Activated T-helper 2 cell treated with anti-CD3 and anti-CD28 coated beads, Interferon-gamma antibody, Interleukin-2, Interleukin-4, amounts not matched to agents 10 μg/mL and 5 μg/mL and 100 μg/mL, durations not matched to agents 14 hours and 24 hours and 36 hours (primary cell): ENCODE measurements around the gene HIF1A. TPM values are rescaled to one million over a fixed set of nuclear protein-coding genes. Genes with fewer than 3 reads are reported as not detected.

Experiments used
- DNase-seq: peaks from one replicate; pipeline ENCODE4 v3.0.0; 2021; ENCODE audit warnings: low spot score
- H3K27ac Mint-ChIP-seq: one replicate; pipeline ENCODE4 v1.8.0; 2021; ENCODE audit warnings: mixed read lengths
- H3K27me3 Mint-ChIP-seq: one replicate; pipeline ENCODE4 v1.8.0; 2021; ENCODE audit warnings: low read depth, mixed read lengths
- H3K36me3 Mint-ChIP-seq: one replicate; pipeline ENCODE4 v1.8.0; 2021; ENCODE audit warnings: low read depth, mixed read lengths
- H3K4me1 Mint-ChIP-seq: one replicate; pipeline ENCODE4 v1.8.0; 2021; ENCODE audit warnings: low read depth, mixed read lengths
- H3K4me3 Mint-ChIP-seq: one replicate; pipeline ENCODE4 v1.8.0; 2021; ENCODE audit warnings: low read depth, mild to moderate bottlenecking, moderate library complexity, mixed read lengths
- H3K9me3 Mint-ChIP-seq: one replicate; pipeline ENCODE4 v1.8.0; 2021; ENCODE audit warnings: mixed read lengths
- intact Hi-C: fragments of 100-400 bp; cut with micrococcal nuclease; formaldehyde crosslinking; loops from one replicate; pipeline ENCODE4 v1.15.1; 2023
- total RNA-seq: library from RNA; stranded (reverse); gene quantifications from 2 replicates; pipeline ENCODE4 v1.2.3, GENCODE V29; 2022

Gene HIF1A
- total RNA-seq, 1 donor from 2014 or later: 131 TPM

- peak overlapping the region; percentile 52 for H3K4me3 Mint-ChIP-seq
- peak overlapping the region; percentile 81 for H3K27ac Mint-ChIP-seq
- intact Hi-C loops: loop anchor here (2.0 kb wide), 2 partner anchors 15 to 29 kb away; no protein-coding TSS in a partner anchor
- peaks cover 57% of the 10 kb centered on the region for H3K4me1 Mint-ChIP-seq
- no peaks in the 10 kb centered on the region for H3K9me3 Mint-ChIP-seq
- H3K27me3 Mint-ChIP-seq: no peaks in the 10 kb centered on the region
- H3K36me3 Mint-ChIP-seq: peaks cover 43% of the 10 kb centered on the region
- no peak for DNase-seq
Measured at GRCh38 chr14:61719344-61720293, 24.3 kb downstream of the HIF1A start.

- H3K4me3 Mint-ChIP-seq: peak overlapping the region; percentile 52
- H3K9me3 Mint-ChIP-seq: no peaks in the 10 kb centered on the region
- intact Hi-C loops: no loop called here
- DNase-seq: no peak
- peaks cover 62% of the 10 kb centered on the region for H3K4me1 Mint-ChIP-seq
- no peaks in the 10 kb centered on the region for H3K27me3 Mint-ChIP-seq
- peaks cover 49% of the 10 kb centered on the region for H3K36me3 Mint-ChIP-seq
- peak overlapping the region; percentile 81 for H3K27ac Mint-ChIP-seq
Measured at GRCh38 chr14:61720294-61720661, 25.0 kb downstream of the HIF1A start.

- Mint-ChIP-seq H3K4me1 (peaks cover 60% of the 10 kb centered on the region), H3K27me3 (no peaks in the 10 kb centered on the region), H3K4me3 (peak overlapping the region; percentile 38), H3K36me3 (peaks cover 53% of the 10 kb centered on the region), H3K27ac (peak overlapping the region; percentile 64), H3K9me3 (no peaks in the 10 kb centered on the region)
- intact Hi-C loops: no loop called here
- DNase-seq: no peak
Measured at GRCh38 chr14:61720741-61721140, 25.4 kb downstream of the HIF1A start.

- no peaks in the 10 kb centered on the region for H3K9me3 Mint-ChIP-seq
Measured at GRCh38 chr14:61724133-61724532, 28.8 kb downstream of the HIF1A start.

GRCh38 chr14:61726778-61727658 is 31.7 kb downstream of the HIF1A start:
- H3K9me3 Mint-ChIP-seq: no peaks in the 10 kb centered on the region
- intact Hi-C loops: loop anchor here (2.0 kb wide), 1 partner anchor 28 kb away; no protein-coding TSS in a partner anchor
- no peak overlapping the region for H3K4me3 Mint-ChIP-seq
- H3K27ac Mint-ChIP-seq: peak overlapping the region; percentile 61
- peaks cover 87% of the 10 kb centered on the region for H3K36me3 Mint-ChIP-seq
- H3K27me3 Mint-ChIP-seq: no peaks in the 10 kb centered on the region
- H3K4me1 Mint-ChIP-seq: peaks cover 62% of the 10 kb centered on the region
- no peak for DNase-seq

More at GRCh38 chr14:61724133-61724532, 28.8 kb downstream of the HIF1A start:
- H3K4me1 Mint-ChIP-seq: peaks cover 62% of the 10 kb centered on the region
- intact Hi-C loops: no loop called here
- no peak overlapping the region for H3K4me3 Mint-ChIP-seq
- no peak for DNase-seq
- H3K27me3 Mint-ChIP-seq: no peaks in the 10 kb centered on the region
- peak overlapping the region; percentile 26 for H3K27ac Mint-ChIP-seq
- H3K36me3 Mint-ChIP-seq: peaks cover 83% of the 10 kb centered on the region

GRCh38 chr14:61730756-61731373 is 35.6 kb downstream of the HIF1A start:
- H3K27ac Mint-ChIP-seq: peak overlapping the region; percentile 24
- no peak for DNase-seq
- H3K4me1 Mint-ChIP-seq: peaks cover 58% of the 10 kb centered on the region
- H3K4me3 Mint-ChIP-seq: no peak overlapping the region
- intact Hi-C loops: loop anchor here (2.0 to 5.0 kb wide), 2 partner anchors 18 to 254 kb away; no protein-coding TSS in a partner anchor
- H3K9me3 Mint-ChIP-seq: no peaks in the 10 kb centered on the region
- no peaks in the 10 kb centered on the region for H3K27me3 Mint-ChIP-seq
- H3K36me3 Mint-ChIP-seq: peaks cover 90% of the 10 kb centered on the region

- Mint-ChIP-seq H3K27ac (no peak overlapping the region), H3K4me3 (no peak overlapping the region), H3K36me3 (peaks cover 88% of the 10 kb centered on the region), H3K4me1 (peaks cover 41% of the 10 kb centered on the region), H3K9me3 (no peaks in the 10 kb centered on the region), H3K27me3 (no peaks in the 10 kb centered on the region)
- no peak for DNase-seq
- intact Hi-C loops: loop anchor here (5.0 kb wide), 1 partner anchor 257 kb away; no protein-coding TSS in a partner anchor
Measured at GRCh38 chr14:61733972-61734371, 38.7 kb downstream of the HIF1A start.

GRCh38 chr14:61736751-61737150 is 41.4 kb downstream of the HIF1A start:
- intact Hi-C loops: no loop called here
- H3K36me3 Mint-ChIP-seq: peaks cover 81% of the 10 kb centered on the region
- H3K27me3 Mint-ChIP-seq: no peaks in the 10 kb centered on the region
- H3K4me3 Mint-ChIP-seq: no peak overlapping the region
- no peaks in the 10 kb centered on the region for H3K9me3 Mint-ChIP-seq
- DNase-seq: no peak
- H3K27ac Mint-ChIP-seq: peak overlapping the region; percentile 80
- peaks cover 25% of the 10 kb centered on the region for H3K4me1 Mint-ChIP-seq

- DNase-seq: no peak
- Mint-ChIP-seq H3K27me3 (no peaks in the 10 kb centered on the region), H3K4me1 (peaks cover 24% of the 10 kb centered on the region), H3K9me3 (no peaks in the 10 kb centered on the region), H3K4me3 (no peak overlapping the region), H3K27ac (no peak overlapping the region), H3K36me3 (peaks cover 81% of the 10 kb centered on the region)
- intact Hi-C loops: no loop called here
Measured at GRCh38 chr14:61737915-61738314, 42.6 kb downstream of the HIF1A start.

- Mint-ChIP-seq H3K27ac (no peak overlapping the region), H3K36me3 (peaks cover 82% of the 10 kb centered on the region), H3K9me3 (no peaks in the 10 kb centered on the region), H3K4me1 (peaks cover 24% of the 10 kb centered on the region), H3K27me3 (no peaks in the 10 kb centered on the region), H3K4me3 (no peak overlapping the region)
- no peak for DNase-seq
- intact Hi-C loops: loop anchor here (1.0 kb wide), 1 partner anchor 10 kb away; no protein-coding TSS in a partner anchor
Measured at GRCh38 chr14:61739133-61739532, 43.8 kb downstream of the HIF1A start.

- Mint-ChIP-seq H3K36me3 (peaks cover 81% of the 10 kb centered on the region), H3K27me3 (no peaks in the 10 kb centered on the region), H3K4me3 (no peak overlapping the region), H3K27ac (no peak overlapping the region), H3K9me3 (no peaks in the 10 kb centered on the region), H3K4me1 (peaks cover 22% of the 10 kb centered on the region)
- no peak for DNase-seq
- intact Hi-C loops: no loop called here
Measured at GRCh38 chr14:61742371-61742770, 47.1 kb downstream of the HIF1A start.

GRCh38 chr14:61744238-61744637 is 48.9 kb downstream of the HIF1A start:
- no peaks in the 10 kb centered on the region for H3K27me3 Mint-ChIP-seq
- H3K4me1 Mint-ChIP-seq: peaks cover 28% of the 10 kb centered on the region
- H3K27ac Mint-ChIP-seq: no peak overlapping the region
- no peak overlapping the region for H3K4me3 Mint-ChIP-seq
- H3K36me3 Mint-ChIP-seq: peaks cover 78% of the 10 kb centered on the region
- H3K9me3 Mint-ChIP-seq: no peaks in the 10 kb centered on the region
- intact Hi-C loops: loop anchor here (2.0 kb wide), 1 partner anchor 41 kb away; no protein-coding TSS in a partner anchor
- DNase-seq: no peak
